Measurements from ENCODE around the gene FPR3.

The FPR3 gene

GRCh38 chr19:51794885-51795490 is at the start of gene FPR3:
FPR3 (plus strand) TSS chr19:51795157; CDS start chr19:51823749, 28,592 bp downstream.
- DNase-seq (ENCODE audit: low read depth in 2 of 2), result no peak
- no peak within 1 kb of the TSS for H3K4me3 ChIP-seq (replicated peaks in 1 of 2; ENCODE audit: low read depth in 2 of 2, low read length in 2 of 2)
- TF ChIP-seq CTCF (IDR thresholded peaks at IDR 0.05; ENCODE audit: low read depth, low read length), result no peak

- no peak for TF ChIP-seq CTCF (IDR thresholded peaks at IDR 0.05; ENCODE audit: low read depth, low read length)
- no peak for DNase-seq (ENCODE audit: low read depth in 2 of 2)
- no peak overlapping the region for H3K4me3 ChIP-seq (replicated peaks in 1 of 2; ENCODE audit: low read depth in 2 of 2, low read length in 2 of 2)
These were observed 48.2 kb upstream of the FPR3 start for GRCh38 chr19:51746731-51747130.

- TF ChIP-seq CTCF (IDR thresholded peaks at IDR 0.05; ENCODE audit: low read depth, low read length), result no peak
- peak in 1 of 2 donors; percentile 74 for DNase-seq (ENCODE audit: low read depth in 2 of 2)
- no peak overlapping the region for H3K4me3 ChIP-seq (replicated peaks in 1 of 2; ENCODE audit: low read depth in 2 of 2, low read length in 2 of 2)
These were observed 45.0 kb upstream of the FPR3 start for GRCh38 chr19:51749979-51750378.

GRCh38 chr19:51750400-51751094 is 44.4 kb upstream of the FPR3 start:
- no peak for TF ChIP-seq CTCF (IDR thresholded peaks at IDR 0.05; ENCODE audit: low read depth, low read length)
- no peak overlapping the region for H3K4me3 ChIP-seq (replicated peaks in 1 of 2; ENCODE audit: low read depth in 2 of 2, low read length in 2 of 2)
- DNase-seq (ENCODE audit: low read depth in 2 of 2), result peak; percentile 32 to 84

GRCh38 chr19:51751655-51752054 is 43.3 kb upstream of the FPR3 start, which contains the start of gene FPR1:
FPR1 (minus strand) TSS chr19:51751878; CDS start chr19:51746994, 4,884 bp downstream.
- peak; percentile 66 to 90 for DNase-seq (ENCODE audit: low read depth in 2 of 2)
- no peak within 1 kb of the TSS for H3K4me3 ChIP-seq (replicated peaks in 1 of 2; ENCODE audit: low read depth in 2 of 2, low read length in 2 of 2)
- TF ChIP-seq CTCF (IDR thresholded peaks at IDR 0.05; ENCODE audit: low read depth, low read length), result no peak

- no peak overlapping the region for H3K4me3 ChIP-seq (replicated peaks in 1 of 2; ENCODE audit: low read depth in 2 of 2, low read length in 2 of 2)
- no peak for TF ChIP-seq CTCF (IDR thresholded peaks at IDR 0.05; ENCODE audit: low read depth, low read length)
- no peak for DNase-seq (ENCODE audit: low read depth in 2 of 2)
These were observed 40.8 kb upstream of the FPR3 start for GRCh38 chr19:51754109-51754508.

All from cardiac fibroblast (primary cell).